GM18502 (cell line): ENCODE measurements around the gene SNX18.
A peak's percentile ranks its signal among the peaks of the same experiment; 100 is the strongest.
"Not testable (repeated sequence)": the region's sequence is repeated elsewhere in the genome, so short reads cannot be mapped to it uniquely, and the experiment has no call there.

Experiments used
- ATAC-seq: cut with Tn5 transposase; IDR thresholded peaks from one replicate; pipeline ENCODE4 v1.9.1; 2021; ENCODE audit warnings: mild to moderate bottlenecking; ENCODE audit not compliant: unreplicated experiment, poor library complexity

The SNX18 gene

GRCh38 chr5:54517512-54518145, at the start of gene SNX18:
Gene SNX18, plus strand, starts transcription at chr5:54517759. Its CDS starts 194 bp downstream, at chr5:54517953.
- peak; percentile 97 for ATAC-seq

GRCh38 chr5:54469622-54470021, 47.9 kb upstream of the SNX18 start:
- ATAC-seq: peak; percentile 92

- no peak for ATAC-seq
Measured at GRCh38 chr5:54470128-54470527, 47.4 kb upstream of the SNX18 start.

GRCh38 chr5:54470677-54471076, 46.9 kb upstream of the SNX18 start:
- ATAC-seq: no peak

GRCh38 chr5:54471398-54471797, 46.2 kb upstream of the SNX18 start:
- ATAC-seq: no peak

GRCh38 chr5:54476682-54477081, 40.9 kb upstream of the SNX18 start:
- no peak for ATAC-seq

GRCh38 chr5:54477941-54478478, 39.5 kb upstream of the SNX18 start:
- ATAC-seq: no peak

GRCh38 chr5:54480296-54480695, 37.3 kb upstream of the SNX18 start:
- ATAC-seq: no peak

- no peak for ATAC-seq
Measured at GRCh38 chr5:54484219-54484894, 33.2 kb upstream of the SNX18 start.

- ATAC-seq: not testable (repeated sequence)
Measured at GRCh38 chr5:54485659-54486058, 31.9 kb upstream of the SNX18 start.

- ATAC-seq: not testable (repeated sequence)
Measured at GRCh38 chr5:54489648-54489979, 27.9 kb upstream of the SNX18 start.

- no peak for ATAC-seq
Measured at GRCh38 chr5:54491326-54491725, 26.2 kb upstream of the SNX18 start.

- ATAC-seq: no peak
Measured at GRCh38 chr5:54492178-54492577, 25.4 kb upstream of the SNX18 start.

- ATAC-seq: no peak
Measured at GRCh38 chr5:54495027-54495426, 22.5 kb upstream of the SNX18 start.

GRCh38 chr5:54514291-54514690, 3.3 kb upstream of the SNX18 start:
- no peak for ATAC-seq

GRCh38 chr5:54514841-54515432, 2.6 kb upstream of the SNX18 start:
- ATAC-seq: no peak

GRCh38 chr5:54515634-54516033, 1.9 kb upstream of the SNX18 start:
- no peak for ATAC-seq

GRCh38 chr5:54516051-54516655, 1.4 kb upstream of the SNX18 start:
- ATAC-seq: no peak

- ATAC-seq: peak; percentile 13
Measured at GRCh38 chr5:54517174-54517511, 416 bp upstream of the SNX18 start.

GRCh38 chr5:54518146-54518817, 723 bp downstream of the SNX18 start:
- ATAC-seq: peak; percentile 35
